Esophagus squamous epithelium (tissue), 4 donors: ENCODE results near the gene PLA2R1.

Experiments used
- POLR2A ChIP-seq, 4 donors: fragments of 450-650 bp; IDR thresholded peaks; one replicate each; pipeline ENCODE4 v1.6.1; 2017; ENCODE audit warnings: antibody characterized with exemption in 4 of 4, mild to moderate bottlenecking in 4 of 4, moderate library complexity in 3 of 4
- TF ChIP-seq, protein P1 (sequence below), 6 experiments: fragments of 450-650 bp in 4 of 6; fragments of 200-600 bp in 2 of 6; sonication (generic) in 2 of 6; IDR thresholded peaks; one replicate each; pipeline ENCODE4 v1.5.1; 2016 to 2019; ENCODE audit warnings: antibody characterized with exemption in 6 of 6, mild to moderate bottlenecking in 4 of 6, moderate library complexity in 4 of 6

GRCh38 chr2:160010361-160011145, 51.9 kb downstream of the PLA2R1 start:
- no peak for TF ChIP-seq POLR2A (IDR thresholded peaks at IDR 0.05)
- TF ChIP-seq, protein P1, sequence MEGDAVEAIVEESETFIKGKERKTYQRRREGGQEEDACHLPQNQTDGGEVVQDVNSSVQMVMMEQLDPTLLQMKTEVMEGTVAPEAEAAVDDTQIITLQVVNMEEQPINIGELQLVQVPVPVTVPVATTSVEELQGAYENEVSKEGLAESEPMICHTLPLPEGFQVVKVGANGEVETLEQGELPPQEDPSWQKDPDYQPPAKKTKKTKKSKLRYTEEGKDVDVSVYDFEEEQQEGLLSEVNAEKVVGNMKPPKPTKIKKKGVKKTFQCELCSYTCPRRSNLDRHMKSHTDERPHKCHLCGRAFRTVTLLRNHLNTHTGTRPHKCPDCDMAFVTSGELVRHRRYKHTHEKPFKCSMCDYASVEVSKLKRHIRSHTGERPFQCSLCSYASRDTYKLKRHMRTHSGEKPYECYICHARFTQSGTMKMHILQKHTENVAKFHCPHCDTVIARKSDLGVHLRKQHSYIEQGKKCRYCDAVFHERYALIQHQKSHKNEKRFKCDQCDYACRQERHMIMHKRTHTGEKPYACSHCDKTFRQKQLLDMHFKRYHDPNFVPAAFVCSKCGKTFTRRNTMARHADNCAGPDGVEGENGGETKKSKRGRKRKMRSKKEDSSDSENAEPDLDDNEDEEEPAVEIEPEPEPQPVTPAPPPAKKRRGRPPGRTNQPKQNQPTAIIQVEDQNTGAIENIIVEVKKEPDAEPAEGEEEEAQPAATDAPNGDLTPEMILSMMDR (IDR thresholded peaks at IDR 0.05), result no peak
